Heart right ventricle (tissue), 16 donors: ENCODE results near the gene SMARCA4. TPM values are rescaled to one million over a fixed set of nuclear protein-coding genes. Genes with fewer than 3 reads are reported as not detected.
A peak's percentile ranks its signal among the peaks of the same experiment; 100 is the strongest.
"Not testable (repeated sequence)": the region's sequence is repeated elsewhere in the genome, so short reads cannot be mapped to it uniquely, and the experiment has no call there.

Experiments used
- ATAC-seq, 8 donors: fragments of 200-7000 bp; cut with Tn5 transposase; one replicate each; pipeline ENCODE4 v1.9.1; 2020; ENCODE audit warnings: mild to moderate bottlenecking in 8 of 8, moderate library complexity in 8 of 8, moderate number of reproducible peaks in 1 of 8
- DNase-seq, 2 donors: peaks; one replicate each; pipeline ENCODE4 v3.0.0-alpha.2; 2020
- H3K27ac ChIP-seq, 10 donors: fragments of 200-600 bp; sonication (generic) in 2 of 10; one replicate each; pipeline versions ENCODE4 v1.5.0 to v1.8.0; 2020 to 2022; ENCODE audit warnings: mild to moderate bottlenecking in 3 of 10
- H3K27me3 ChIP-seq, 7 donors: fragments of 200-600 bp; one replicate each; pipeline ENCODE4 v1.8.0; 2021 to 2022; ENCODE audit warnings: mild to moderate bottlenecking in 2 of 7
- H3K36me3 ChIP-seq, 9 donors: fragments of 200-600 bp; sonication (generic) in 1 of 9; one replicate each; pipeline versions ENCODE4 v1.5.0 to v1.8.0; 2020 to 2022; ENCODE audit warnings: mild to moderate bottlenecking in 2 of 9
- H3K4me1 ChIP-seq, 9 donors: fragments of 200-600 bp; sonication (generic) in 1 of 9; one replicate each; pipeline versions ENCODE4 v1.5.0 to v1.8.0; 2020 to 2022; ENCODE audit warnings: mild to moderate bottlenecking in 4 of 9
- H3K4me3 ChIP-seq, 10 donors: fragments of 200-600 bp; sonication (generic) in 2 of 10; one replicate each; pipeline versions ENCODE4 v1.5.0 to v1.8.0; 2020 to 2022; ENCODE audit warnings: mild to moderate bottlenecking in 7 of 10, moderate library complexity in 2 of 10
- H3K9me3 ChIP-seq, 11 donors: fragments of 200-600 bp in 10 of 11; sonication (generic) in 2 of 11; one replicate each; pipeline versions ENCODE4 v1.5.0 to v1.8.0; 2013 to 2022; ENCODE audit warnings: mild to moderate bottlenecking in 2 of 11, control low read depth in 1 of 11, moderate library complexity in 1 of 11
- WGBS, 2 donors: extraction: QIAGEN DNeasy Blood & Tissue Kit; methylation state at CpG; one replicate each; pipeline ENCODE4 v1.1.7; 2013; ENCODE audit warnings: inconsistent platforms in 1 of 2; 5-methylcytosine and 5-hydroxymethylcytosine counted together
- intact Hi-C, 10 donors: fragments of 100-400 bp; cut with DNase I; formaldehyde crosslinking; loops; one replicate each; pipeline versions ENCODE4 v1.11.1 to v1.14.2; 2022
- polyA plus RNA-seq, 2 donors: library from polyadenylated mRNA; stranded (reverse); fragments of 200-250 nt; gene quantifications; one replicate each; pipeline ENCODE4 v1.2.3, GENCODE V29; 2013
- total RNA-seq, 10 donors: library from RNA; stranded (reverse); fragmentation: NEBNext Ultra II Directional in 3 of 10; extraction: Animal tissue kit (Norgen Biotek cat#: 25700) in 3 of 10; gene quantifications; one replicate each; pipeline versions ENCODE4 v1.2.1 to v1.2.4, GENCODE V29; 2021 to 2023
- TF ChIP-seq, protein P1 (sequence below), 9 donors: fragments of 200-600 bp; sonication (generic) in 2 of 9; IDR thresholded peaks; one replicate each; pipeline versions ENCODE4 v1.5.0 to v1.8.0; 2021 to 2022; ENCODE audit warnings: antibody characterized with exemption in 9 of 9, mild to moderate bottlenecking in 5 of 9, moderate library complexity in 1 of 9
- donor health status: Arrhythmogenic right ventricular cardiomyopathy.
- donor health status: ischemic (EF 13 %, LVEDD 7.1; RV severe dilation, severe dysfunction).
- donor health status: healthy with polysubstance abuse.
- donor health status: DM: no; HTN: yes; CAD: no.
- donor health status: DM: no; HTN: no; CAD: no.
- donor health status: ischemic (EF 25% LVEDD 6.9; RV normal size, moderate dysfunction).
- donor health status: ischemic (EF 25% LVEDD 5.7; RV mildly dilated, moderate dysfunction).
- donor health status: healthy.
- donor health status: DM: yes; HTN: yes; CAD: no.
- donor health status: Ischemic cardiomyopathy.
- donor health status: ischemic (EF 35%, LVEDD 5.7; RV mildly dilated, moderate dysfunction).
- donor health status: nonischemic (EF 11% LVEDD 7.7; RV severe dilation, severe dysfunction).
- donor health status: DM: yes; HTN: yes; CAD: no.
- donor health status: PGD.
- donor health status: ischemic (EF 29% LVEDD 5.4; RV normal size, mild dysfunction).
- donor health status: nonischemic (EF 23%, LVEDD 6.1; RV moderate dilation, normal function).

SMARCA4 gene
- total and polyA plus RNA-seq, 12 donors, result 35.2 to 64.8 (median 44.5) TPM

- 65 to 71% methylated on average over 10 of the region's 10 CpGs for WGBS, 2 donors
- DNase-seq (peak; percentile 57 to 60), ATAC-seq (peak; percentile 30 to 67 (median 54))
- Histone ChIP-seq H3K27ac (peak overlapping the region; percentile 21 to 99 (median 75)), H3K4me1 (peaks cover 15 to 78% (median 62%) of the 10 kb centered on the region in 9 donors), H3K9me3 (peaks cover 0 to 11% (median 4%) of the 10 kb centered on the region in 11 donors), H3K36me3 (peaks cover 0 to 55% (median 0%) of the 10 kb centered on the region in 9 donors), H3K27me3 (no peaks in the 10 kb centered on the region), H3K4me3 (peak overlapping the region in 1 of 10 donors; percentile 2)
- TF ChIP-seq, protein P1, sequence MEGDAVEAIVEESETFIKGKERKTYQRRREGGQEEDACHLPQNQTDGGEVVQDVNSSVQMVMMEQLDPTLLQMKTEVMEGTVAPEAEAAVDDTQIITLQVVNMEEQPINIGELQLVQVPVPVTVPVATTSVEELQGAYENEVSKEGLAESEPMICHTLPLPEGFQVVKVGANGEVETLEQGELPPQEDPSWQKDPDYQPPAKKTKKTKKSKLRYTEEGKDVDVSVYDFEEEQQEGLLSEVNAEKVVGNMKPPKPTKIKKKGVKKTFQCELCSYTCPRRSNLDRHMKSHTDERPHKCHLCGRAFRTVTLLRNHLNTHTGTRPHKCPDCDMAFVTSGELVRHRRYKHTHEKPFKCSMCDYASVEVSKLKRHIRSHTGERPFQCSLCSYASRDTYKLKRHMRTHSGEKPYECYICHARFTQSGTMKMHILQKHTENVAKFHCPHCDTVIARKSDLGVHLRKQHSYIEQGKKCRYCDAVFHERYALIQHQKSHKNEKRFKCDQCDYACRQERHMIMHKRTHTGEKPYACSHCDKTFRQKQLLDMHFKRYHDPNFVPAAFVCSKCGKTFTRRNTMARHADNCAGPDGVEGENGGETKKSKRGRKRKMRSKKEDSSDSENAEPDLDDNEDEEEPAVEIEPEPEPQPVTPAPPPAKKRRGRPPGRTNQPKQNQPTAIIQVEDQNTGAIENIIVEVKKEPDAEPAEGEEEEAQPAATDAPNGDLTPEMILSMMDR (IDR thresholded peaks at IDR 0.05), result no peak
- intact Hi-C loops, result no loop called here
Measured at GRCh38 chr19:11096210-11096841, 135.5 kb downstream of the SMARCA4 start.

- intact Hi-C loops, H3K27me3 ChIP-seq, DNase-seq, H3K4me3 ChIP-seq, ATAC-seq: not testable (repeated sequence)
- WGBS, 2 donors, result 95 to 96% methylated on average over 6 of the region's 6 CpGs
- Histone ChIP-seq H3K9me3 (peaks cover 0 to 11% (median 4%) of the 10 kb centered on the region in 11 donors), H3K27ac (peak overlapping the region in 4 of 10 donors; percentile 78 to 99 (median 96)), H3K36me3 (peaks cover 0 to 66% (median 1%) of the 10 kb centered on the region in 9 donors), H3K4me1 (peaks cover 10 to 68% (median 52%) of the 10 kb centered on the region in 9 donors)
Measured at GRCh38 chr19:11097367-11097766, 136.5 kb downstream of the SMARCA4 start.

- peaks cover 0 to 11% (median 4%) of the 10 kb centered on the region in 11 donors for H3K9me3 ChIP-seq
- TF ChIP-seq, protein P1 (IDR thresholded peaks at IDR 0.05), result no peak
- WGBS, 2 donors, result 91 to 94% methylated on average over 2 of the region's 2 CpGs
- H3K27ac ChIP-seq, result no peak overlapping the region
- ATAC-seq (no peak), DNase-seq (no peak)
- peaks cover 0 to 70% (median 9%) of the 10 kb centered on the region in 9 donors for H3K36me3 ChIP-seq
- H3K27me3 ChIP-seq, result no peaks in the 10 kb centered on the region
- no peak overlapping the region for H3K4me3 ChIP-seq
- intact Hi-C loops, result no loop called here
- peaks cover 4 to 58% (median 43%) of the 10 kb centered on the region in 9 donors for H3K4me1 ChIP-seq
Measured at GRCh38 chr19:11098327-11098726, 137.5 kb downstream of the SMARCA4 start.

DNA sequence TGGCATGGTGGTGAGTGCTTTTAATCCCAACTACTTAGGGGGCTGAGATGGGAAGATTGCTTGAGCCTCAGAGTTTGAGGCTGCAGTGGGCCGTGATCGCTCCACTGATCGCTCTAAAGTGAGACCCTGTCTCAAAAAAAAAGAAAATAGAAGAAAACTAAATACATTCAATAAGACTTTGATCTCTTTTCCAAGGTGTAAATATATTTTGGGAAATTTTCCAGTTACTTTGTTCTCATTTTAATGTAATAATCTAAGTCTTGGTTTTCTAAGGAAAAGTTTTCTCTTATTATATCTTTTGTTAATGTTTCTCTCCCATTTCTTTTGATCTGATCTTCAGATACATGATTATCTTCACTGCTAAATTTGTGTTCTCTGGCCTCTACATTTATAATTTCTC is 138.0 kb downstream of the SMARCA4 start:
- Histone ChIP-seq H3K36me3 (peaks cover 0 to 76% (median 13%) of the 10 kb centered on the region in 9 donors), H3K4me3 (no peak overlapping the region), H3K9me3 (peaks cover 0 to 11% (median 4%) of the 10 kb centered on the region in 11 donors), H3K27ac (no peak overlapping the region), H3K4me1 (peaks cover 4 to 53% (median 38%) of the 10 kb centered on the region in 9 donors), H3K27me3 (no peaks in the 10 kb centered on the region)
- ATAC-seq (no peak), DNase-seq (no peak)
- 86 to 88% methylated on average over 3 of the region's 3 CpGs for WGBS, 2 donors
- intact Hi-C loops, result no loop called here
- TF ChIP-seq, protein P1 (IDR thresholded peaks at IDR 0.05), result no peak

- WGBS, 2 donors, result 59 to 62% methylated on average over 12 of the region's 12 CpGs
- Histone ChIP-seq H3K36me3 (peaks cover 0 to 79% (median 15%) of the 10 kb centered on the region in 9 donors), H3K4me1 (peaks cover 4 to 41% (median 26%) of the 10 kb centered on the region in 9 donors), H3K27ac (peak overlapping the region in 4 of 10 donors; percentile 1 to 45 (median 20)), H3K27me3 (no peaks in the 10 kb centered on the region), H3K4me3 (no peak overlapping the region), H3K9me3 (peaks cover 0 to 11% (median 4%) of the 10 kb centered on the region in 11 donors)
- intact Hi-C loops, result loop anchor here in 2 of 10 donors (5.0 to 10.0 kb wide), 2 partner anchors 63 to 65 kb away; no protein-coding TSS in a partner anchor
- ATAC-seq (no peak), DNase-seq (no peak)
- TF ChIP-seq, protein P1 (IDR thresholded peaks at IDR 0.05), result no peak
Measured at GRCh38 chr19:11100049-11100448, 139.2 kb downstream of the SMARCA4 start.
